ENCODE data around the gene RNU6-8.

DNA sequence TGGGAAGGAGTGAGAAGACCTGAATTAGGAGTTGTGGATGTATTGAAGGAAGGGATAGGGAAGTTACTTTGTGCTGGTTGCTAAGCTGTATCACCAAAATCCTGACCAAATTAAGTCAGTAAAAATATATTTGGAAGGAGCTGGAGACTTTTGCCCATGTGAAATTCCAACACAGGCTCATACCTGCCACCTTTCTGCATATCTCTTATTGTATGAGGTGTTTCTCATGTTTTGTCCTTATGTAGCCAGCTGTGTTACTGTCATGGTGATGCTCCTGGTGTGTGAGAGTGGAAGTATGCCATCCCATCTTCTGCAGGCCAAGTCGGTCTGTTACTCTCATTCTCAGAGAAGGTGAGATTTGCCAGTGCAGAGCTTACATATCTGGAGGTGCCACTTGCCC lies 29.4 kb upstream of the RNU6-8 start:
- TF ChIP-seq, protein P1, sequence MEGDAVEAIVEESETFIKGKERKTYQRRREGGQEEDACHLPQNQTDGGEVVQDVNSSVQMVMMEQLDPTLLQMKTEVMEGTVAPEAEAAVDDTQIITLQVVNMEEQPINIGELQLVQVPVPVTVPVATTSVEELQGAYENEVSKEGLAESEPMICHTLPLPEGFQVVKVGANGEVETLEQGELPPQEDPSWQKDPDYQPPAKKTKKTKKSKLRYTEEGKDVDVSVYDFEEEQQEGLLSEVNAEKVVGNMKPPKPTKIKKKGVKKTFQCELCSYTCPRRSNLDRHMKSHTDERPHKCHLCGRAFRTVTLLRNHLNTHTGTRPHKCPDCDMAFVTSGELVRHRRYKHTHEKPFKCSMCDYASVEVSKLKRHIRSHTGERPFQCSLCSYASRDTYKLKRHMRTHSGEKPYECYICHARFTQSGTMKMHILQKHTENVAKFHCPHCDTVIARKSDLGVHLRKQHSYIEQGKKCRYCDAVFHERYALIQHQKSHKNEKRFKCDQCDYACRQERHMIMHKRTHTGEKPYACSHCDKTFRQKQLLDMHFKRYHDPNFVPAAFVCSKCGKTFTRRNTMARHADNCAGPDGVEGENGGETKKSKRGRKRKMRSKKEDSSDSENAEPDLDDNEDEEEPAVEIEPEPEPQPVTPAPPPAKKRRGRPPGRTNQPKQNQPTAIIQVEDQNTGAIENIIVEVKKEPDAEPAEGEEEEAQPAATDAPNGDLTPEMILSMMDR (IDR thresholded peaks at IDR 0.05) = no peak
- TF ChIP-seq POLR2AphosphoS5 (IDR thresholded peaks at IDR 0.05) = no peak
